H9 (cell line): ENCODE data around the gene CER1. TPM values are rescaled to one million over a fixed set of nuclear protein-coding genes. Genes with fewer than 3 reads are reported as not detected.

Experiments
- DNase-seq: peaks from one replicate; pipeline ENCODE4 v3.0.0-alpha.2; 2017
- H2AFZ ChIP-seq: one replicate; pipeline ENCODE4 v1.6.1; 2013; ENCODE audit warnings: mild to moderate bottlenecking, low read length, control low read depth, moderate library complexity
- H2AK5ac ChIP-seq: 2 replicates; pipeline ENCODE4 v1.6.1; 2013; ENCODE audit warnings: low read length, control low read depth, mixed read lengths; ENCODE audit not compliant: insufficient read length
- H2BK120ac ChIP-seq: one replicate; pipeline ENCODE4 v1.6.1; 2013; ENCODE audit warnings: low read depth, mild to moderate bottlenecking, low read length, control low read depth, inconsistent platforms; ENCODE audit not compliant: poor library complexity, severe bottlenecking
- H2BK12ac ChIP-seq: 2 replicates; pipeline ENCODE4 v1.6.1; 2013; ENCODE audit warnings: low read length, control low read depth, mixed read lengths, low read depth; ENCODE audit not compliant: insufficient read length
- H2BK15ac ChIP-seq: 2 replicates; pipeline ENCODE4 v1.6.1; 2013; ENCODE audit warnings: low read depth, low read length, control low read depth
- H2BK20ac ChIP-seq: one replicate; pipeline ENCODE4 v1.6.1; 2013; ENCODE audit warnings: low read depth, mild to moderate bottlenecking, low read length, control low read depth, inconsistent platforms; ENCODE audit not compliant: poor library complexity, severe bottlenecking
- H2BK5ac ChIP-seq: 2 replicates; pipeline ENCODE4 v1.6.1; 2013; ENCODE audit warnings: low read length, control low read depth, mixed read lengths; ENCODE audit not compliant: insufficient read length
- H3K14ac ChIP-seq: 2 replicates; pipeline ENCODE4 v1.6.1; 2013; ENCODE audit warnings: low read length, control low read depth; ENCODE audit not compliant: insufficient read depth
- H3K18ac ChIP-seq: 2 replicates; pipeline ENCODE4 v1.6.1; 2013; ENCODE audit warnings: low read depth, mild to moderate bottlenecking, mixed read lengths, low read length, control low read depth; ENCODE audit not compliant: insufficient read length
- H3K23ac ChIP-seq: 2 replicates; pipeline ENCODE4 v1.6.1; 2013; ENCODE audit warnings: low read length, control low read depth, mixed read lengths, low read depth; ENCODE audit not compliant: insufficient read length
- H3K23me2 ChIP-seq: 2 replicates; pipeline ENCODE4 v1.6.1; 2013; ENCODE audit warnings: low read depth, mild to moderate bottlenecking, mixed read lengths, low read length, control low read depth; ENCODE audit not compliant: insufficient read length, poor library complexity, severe bottlenecking
- H3K27ac ChIP-seq: 2 replicates; pipeline ENCODE4 v1.5.1; 2013; ENCODE audit warnings: low read length, control low read depth, mixed read lengths, low read depth; ENCODE audit not compliant: insufficient read length
- H3K27me3 ChIP-seq: 2 replicates; pipeline ENCODE4 v1.6.1; 2013; ENCODE audit warnings: low read length, control low read depth, inconsistent platforms; ENCODE audit not compliant: insufficient read depth
- H3K4ac ChIP-seq: 2 replicates; pipeline ENCODE4 v1.6.1; 2013; ENCODE audit warnings: low read depth, mild to moderate bottlenecking, control low read depth, inconsistent platforms, low read length, moderate library complexity
- H3K4me1 ChIP-seq: 2 replicates; pipeline ENCODE4 v1.6.1; 2013; ENCODE audit warnings: low read length, control low read depth, inconsistent platforms; ENCODE audit not compliant: insufficient read depth
- H3K4me2 ChIP-seq: 2 replicates; pipeline ENCODE4 v1.6.1; 2013; ENCODE audit warnings: low read length, control low read depth, mixed read lengths; ENCODE audit not compliant: insufficient read length, insufficient read depth
- H3K56ac ChIP-seq: 2 replicates; pipeline ENCODE4 v1.6.1; 2013; ENCODE audit warnings: low read depth, mild to moderate bottlenecking, mixed read lengths, low read length, control low read depth; ENCODE audit not compliant: insufficient read length
- H3K79me1 ChIP-seq: 2 replicates; pipeline ENCODE4 v1.6.1; 2013; ENCODE audit warnings: low read depth, mild to moderate bottlenecking, moderate library complexity, low read length, control low read depth, inconsistent platforms; ENCODE audit not compliant: insufficient read depth, poor library complexity, severe bottlenecking
- H3K79me2 ChIP-seq: 2 replicates; pipeline ENCODE4 v1.6.1; 2013; ENCODE audit warnings: low read length, control low read depth, inconsistent platforms; ENCODE audit not compliant: insufficient read depth
- H3K9ac ChIP-seq: 2 replicates; pipeline ENCODE4 v1.6.1; 2013; ENCODE audit warnings: low read length, control low read depth, mixed read lengths; ENCODE audit not compliant: insufficient read length; ENCODE audit errors: extremely low read depth
- H3K9me3 ChIP-seq: one replicate; pipeline ENCODE4 v1.6.1; 2013; ENCODE audit warnings: low read depth, low read length, inconsistent platforms; ENCODE audit not compliant: control insufficient read depth
- H3T11ph ChIP-seq: one replicate; pipeline ENCODE4 v1.6.1; 2013; ENCODE audit warnings: mild to moderate bottlenecking, low read length, control low read depth, inconsistent platforms
- H4K20me1 ChIP-seq: one replicate; pipeline ENCODE4 v1.6.1; 2013; ENCODE audit not compliant: control insufficient read depth, insufficient read length, insufficient read depth
- H4K5ac ChIP-seq: 2 replicates; pipeline ENCODE4 v1.6.1; 2013; ENCODE audit warnings: low read depth, mild to moderate bottlenecking, mixed read lengths, low read length, control low read depth; ENCODE audit not compliant: insufficient read length
- H4K8ac ChIP-seq: replicated peaks from 2 replicates; pipeline ENCODE4 v1.6.1; 2013; ENCODE audit warnings: low read length, control low read depth, mixed read lengths, low read depth; ENCODE audit not compliant: insufficient read length
- H4K91ac ChIP-seq: 2 replicates; pipeline ENCODE4 v1.6.1; 2013; ENCODE audit warnings: low read depth, mild to moderate bottlenecking, moderate library complexity, mixed read lengths, low read length, control low read depth; ENCODE audit not compliant: insufficient read length
- H3K27ac Mint-ChIP-seq, 3 experiments: 2 replicates in 2 of 3; 3 replicates in 1 of 3; pipeline ENCODE4 v1.8.0; 2020 to 2021; ENCODE audit warnings: mixed read lengths in 3 of 3, mild to moderate bottlenecking in 1 of 3, moderate library complexity in 1 of 3
- H3K27me3 Mint-ChIP-seq: 2 replicates; pipeline ENCODE4 v1.8.0; 2021; ENCODE audit warnings: low read depth, mild to moderate bottlenecking, moderate library complexity, mixed read lengths
- H3K36me3 Mint-ChIP-seq, 3 experiments: 2 replicates in 2 of 3; 3 replicates in 1 of 3; pipeline ENCODE4 v1.8.0; 2020 to 2021; ENCODE audit warnings: low read depth in 3 of 3, mixed read lengths in 3 of 3; ENCODE audit not compliant: insufficient read depth in 1 of 3
- H3K4me1 Mint-ChIP-seq, 2 experiments: 2 replicates each; pipeline ENCODE4 v1.8.0; 2020; ENCODE audit warnings: mixed read lengths in 2 of 2
- H3K4me3 Mint-ChIP-seq, 2 experiments: 2 replicates in 1 of 2; 3 replicates in 1 of 2; pipeline ENCODE4 v1.8.0; 2020 to 2021; ENCODE audit warnings: mild to moderate bottlenecking in 2 of 2, mixed read lengths in 2 of 2, moderate library complexity in 1 of 2
- H3K9me3 Mint-ChIP-seq, 2 experiments: 2 replicates in 1 of 2; 3 replicates in 1 of 2; pipeline ENCODE4 v1.8.0; 2020; ENCODE audit warnings: mild to moderate bottlenecking in 2 of 2, mixed read lengths in 2 of 2, moderate library complexity in 1 of 2
- WGBS: extraction: QIAGEN DNeasy Blood & Tissue Kit; methylation state at CpG from one replicate; pipeline ENCODE4 v1.1.7; 2013; ENCODE audit warnings: missing lambda C conversion rate, low lambda C conversion rate, mixed read lengths; ENCODE audit not compliant: insufficient read length; ENCODE audit errors: extremely low coverage; 5-methylcytosine and 5-hydroxymethylcytosine counted together
- total RNA-seq: library from RNA; stranded (reverse); gene quantifications from 2 replicates; pipeline ENCODE4 v1.2.1, GENCODE V29; 2021
- TF ChIP-seq, protein P1 (sequence below): fragments of 200-600 bp; sonication (generic); conservative IDR thresholded peaks from 3 replicates; pipeline ENCODE4 v1.8.0; 2021; ENCODE audit warnings: antibody characterized with exemption, mild to moderate bottlenecking

The CER1 gene
- total RNA-seq, 1 experiment from 2014 or later = 22.3 TPM

GRCh38 chr9:14687042-14687719 is 35.4 kb downstream of the CER1 start:
- no peak overlapping the region for H3K4me3 Mint-ChIP-seq
- H4K91ac ChIP-seq = no peak overlapping the region
- H4K8ac ChIP-seq = no peak overlapping the region
- H2BK120ac ChIP-seq = no peak overlapping the region
- H4K20me1 ChIP-seq = no peaks in the 10 kb centered on the region
- peaks cover 18 to 50% (median 39%) of the 10 kb centered on the region in 3 experiments for H3K36me3 Mint-ChIP-seq
- H3K27ac ChIP-seq = no peak overlapping the region
- no peaks in the 10 kb centered on the region for H3K4me1 ChIP-seq
- no peak overlapping the region for H3K4me2 ChIP-seq
- no peak overlapping the region for H2BK20ac ChIP-seq
- no peak overlapping the region for H2AFZ ChIP-seq
- no peak overlapping the region for H2BK12ac ChIP-seq
- no peak overlapping the region for H3K14ac ChIP-seq
- H2BK15ac ChIP-seq = no peak overlapping the region
- H3K23ac ChIP-seq = no peak overlapping the region
- DNase-seq = no peak
- H3K79me1 ChIP-seq = no peaks in the 10 kb centered on the region
- no CpG with 5 or more reads among the region's 12 CpGs for WGBS
- H3K79me2 ChIP-seq = peaks cover 2% of the 10 kb centered on the region; the same call in 1 of the 2 replicates
- H3K27me3 Mint-ChIP-seq = no peaks in the 10 kb centered on the region
- no peaks in the 10 kb centered on the region for H3K23me2 ChIP-seq
- H3K4me1 Mint-ChIP-seq = peaks cover 11 to 12% of the 10 kb centered on the region in 2 experiments
- no peak overlapping the region for H2BK5ac ChIP-seq
- H3K9me3 ChIP-seq = no peaks in the 10 kb centered on the region
- peaks cover 0 to 4% of the 10 kb centered on the region in 2 experiments; a peak in 1 of 5 replicates for H3K9me3 Mint-ChIP-seq
- H3K27ac Mint-ChIP-seq = no peak overlapping the region
- TF ChIP-seq, protein P1, sequence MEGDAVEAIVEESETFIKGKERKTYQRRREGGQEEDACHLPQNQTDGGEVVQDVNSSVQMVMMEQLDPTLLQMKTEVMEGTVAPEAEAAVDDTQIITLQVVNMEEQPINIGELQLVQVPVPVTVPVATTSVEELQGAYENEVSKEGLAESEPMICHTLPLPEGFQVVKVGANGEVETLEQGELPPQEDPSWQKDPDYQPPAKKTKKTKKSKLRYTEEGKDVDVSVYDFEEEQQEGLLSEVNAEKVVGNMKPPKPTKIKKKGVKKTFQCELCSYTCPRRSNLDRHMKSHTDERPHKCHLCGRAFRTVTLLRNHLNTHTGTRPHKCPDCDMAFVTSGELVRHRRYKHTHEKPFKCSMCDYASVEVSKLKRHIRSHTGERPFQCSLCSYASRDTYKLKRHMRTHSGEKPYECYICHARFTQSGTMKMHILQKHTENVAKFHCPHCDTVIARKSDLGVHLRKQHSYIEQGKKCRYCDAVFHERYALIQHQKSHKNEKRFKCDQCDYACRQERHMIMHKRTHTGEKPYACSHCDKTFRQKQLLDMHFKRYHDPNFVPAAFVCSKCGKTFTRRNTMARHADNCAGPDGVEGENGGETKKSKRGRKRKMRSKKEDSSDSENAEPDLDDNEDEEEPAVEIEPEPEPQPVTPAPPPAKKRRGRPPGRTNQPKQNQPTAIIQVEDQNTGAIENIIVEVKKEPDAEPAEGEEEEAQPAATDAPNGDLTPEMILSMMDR = no peak
- H4K5ac ChIP-seq = no peak overlapping the region
- H3K4ac ChIP-seq = no peak overlapping the region
- H2AK5ac ChIP-seq = no peak overlapping the region
- H3T11ph ChIP-seq = no peak overlapping the region
- H3K27me3 ChIP-seq = no peaks in the 10 kb centered on the region
- no peak overlapping the region for H3K9ac ChIP-seq
- no peak overlapping the region for H3K56ac ChIP-seq
- H3K18ac ChIP-seq = no peak overlapping the region
